H1 (cell line): ENCODE results near the gene NEBL. TPM values are rescaled to one million over a fixed set of nuclear protein-coding genes. Genes with fewer than 3 reads are reported as not detected.

ENCODE experiments used
- CTCF ChIA-PET: fragments of 300-600 bp; sonication (Branson Sonifier 250); formaldehyde crosslinking; loops from one replicate; lab custom pipeline; 2021; ENCODE audit not compliant: partially characterized antibody; lab: Charles Lee
- POLR2A ChIA-PET: fragments of 300-600 bp; sonication (Branson Sonifier 250); formaldehyde crosslinking; loops from one replicate; lab custom pipeline; 2021; ENCODE audit warnings: inconsistent platforms; ENCODE audit not compliant: partially characterized antibody; lab: Charles Lee
- DNase-seq, 2 experiments: peaks; one replicate each; pipeline versions ENCODE4 v3.0.0 to v3.0.0-alpha.2; 2010 to 2022; ENCODE audit warnings: low spot score in 2 of 2, low read depth in 1 of 2, mixed read lengths in 1 of 2
- FAIRE-seq: peaks from 2 replicates; lab custom pipeline; 2011; peaks lifted over from hg19 to GRCh38; lab: Jason Lieb, UNC
- H2AFZ ChIP-seq: 2 replicates; pipeline ENCODE4 v1.8.1; 2012; ENCODE audit warnings: low read length, inconsistent platforms
- H2AK5ac ChIP-seq: 2 replicates; pipeline ENCODE4 v1.6.1; 2013; ENCODE audit warnings: low read depth, low read length
- H2BK120ac ChIP-seq: replicated peaks from 2 replicates; pipeline ENCODE3; 2013; ENCODE audit warnings: low read depth, low read length, inconsistent platforms
- H2BK12ac ChIP-seq: 2 replicates; pipeline ENCODE4 v1.6.1; 2013; ENCODE audit warnings: low read depth, low read length
- H2BK15ac ChIP-seq: 2 replicates; pipeline ENCODE4 v1.6.1; 2013; ENCODE audit warnings: low read length
- H2BK20ac ChIP-seq: 2 replicates; pipeline ENCODE4 v1.6.1; 2013; ENCODE audit warnings: low read length
- H2BK5ac ChIP-seq: 2 replicates; pipeline ENCODE4 v1.6.1; 2013; ENCODE audit warnings: low read depth, low read length
- H3K14ac ChIP-seq: 2 replicates; pipeline ENCODE4 v1.6.1; 2013; ENCODE audit warnings: inconsistent platforms; ENCODE audit not compliant: insufficient read length
- H3K18ac ChIP-seq: 2 replicates; pipeline ENCODE4 v1.6.1; 2013; ENCODE audit warnings: low read length; ENCODE audit errors: extremely low read depth
- H3K23ac ChIP-seq: 2 replicates; pipeline ENCODE4 v1.6.1; 2013; ENCODE audit warnings: inconsistent platforms; ENCODE audit not compliant: insufficient read length
- H3K23me2 ChIP-seq: 2 replicates; pipeline ENCODE4 v1.6.1; 2013; ENCODE audit warnings: low read depth, low read length
- H3K27ac ChIP-seq: 2 replicates; pipeline ENCODE4 v1.6.1; 2011; ENCODE audit warnings: low read depth, low read length, inconsistent platforms
- H3K27me3 ChIP-seq, 4 experiments: replicated peaks in 1 of 4; 1 replicate in 1 of 4; 2 replicates in 3 of 4; pipeline versions ENCODE4 v1.6.1 to v1.8.1; 2011 to 2013; ENCODE audit warnings: low read length in 3 of 4, mild to moderate bottlenecking in 3 of 4, inconsistent platforms in 2 of 4, mixed read lengths in 2 of 4, moderate library complexity in 1 of 4; ENCODE audit not compliant: control insufficient read depth in 3 of 4, insufficient read depth in 3 of 4; ENCODE audit errors: extremely low read depth in 1 of 4
- H3K36me3 ChIP-seq, 4 experiments: 2 replicates each; pipeline versions ENCODE4 v1.6.1 to v1.8.1; 2011 to 2013; ENCODE audit warnings: mild to moderate bottlenecking in 4 of 4, low read length in 3 of 4, moderate library complexity in 2 of 4, control low read depth in 1 of 4, inconsistent platforms in 1 of 4; ENCODE audit not compliant: insufficient read depth in 4 of 4, control insufficient read depth in 2 of 4
- H3K4ac ChIP-seq: replicated peaks from 2 replicates; pipeline ENCODE3; 2013; ENCODE audit warnings: low read length, low read depth, mixed read lengths, inconsistent platforms; ENCODE audit not compliant: insufficient read length
- H3K4me1 ChIP-seq, 4 experiments: replicated peaks in 1 of 4; 1 replicate in 1 of 4; 2 replicates in 3 of 4; pipeline versions ENCODE4 v1.6.1 to v1.8.1; 2011 to 2013; ENCODE audit warnings: low read length in 3 of 4, inconsistent platforms in 2 of 4, mixed read lengths in 1 of 4; ENCODE audit not compliant: insufficient read depth in 4 of 4, control insufficient read depth in 3 of 4
- H3K4me2 ChIP-seq, 2 experiments: 2 replicates each; pipeline versions ENCODE4 v1.6.1 to v1.8.1; 2011 to 2013; ENCODE audit warnings: low read depth in 2 of 2, low read length in 2 of 2, control low read depth in 1 of 2, inconsistent platforms in 1 of 2, mild to moderate bottlenecking in 1 of 2; ENCODE audit not compliant: insufficient read depth in 1 of 2
- H3K4me3 ChIP-seq, 4 experiments: fragments of 200-600, 300-600 bp in 1 of 4; sonication (generic), shearing (Covaris generic), sonication (Bioruptor Twin) in 1 of 4; 2 replicates each; pipeline versions ENCODE4 v1.5.1 to v1.8.1; 2011 to 2016; ENCODE audit warnings: low read length in 4 of 4, low read depth in 3 of 4, control low read depth in 2 of 4, inconsistent platforms in 2 of 4, mild to moderate bottlenecking in 2 of 4, mixed read lengths in 1 of 4, moderate library complexity in 1 of 4; ENCODE audit not compliant: insufficient read depth in 2 of 4; ENCODE audit errors: extremely low read depth in 1 of 4
- H3K56ac ChIP-seq: replicated peaks from 2 replicates; pipeline ENCODE3; 2013; ENCODE audit warnings: low read depth, mild to moderate bottlenecking, mixed read lengths, low read length, inconsistent platforms; ENCODE audit not compliant: insufficient read length
- H3K79me1 ChIP-seq: 2 replicates; pipeline ENCODE4 v1.6.1; 2013; ENCODE audit warnings: low read depth, low read length, control low read depth
- H3K79me2 ChIP-seq, 2 experiments: 2 replicates each; pipeline versions ENCODE4 v1.6.1 to v1.8.1; 2012 to 2013; ENCODE audit warnings: low read length in 2 of 2, mild to moderate bottlenecking in 2 of 2, inconsistent platforms in 1 of 2; ENCODE audit not compliant: insufficient read depth in 2 of 2, control insufficient read depth in 1 of 2
- H3K9ac ChIP-seq, 4 experiments: replicated peaks in 1 of 4; 1 replicate in 1 of 4; 2 replicates in 3 of 4; pipeline versions ENCODE4 v1.6.1 to v1.8.1; 2011 to 2013; ENCODE audit warnings: low read depth in 3 of 4, low read length in 3 of 4, control low read depth in 2 of 4, mild to moderate bottlenecking in 2 of 4, moderate library complexity in 2 of 4, inconsistent platforms in 1 of 4; ENCODE audit errors: extremely low read depth in 1 of 4
- H3K9me3 ChIP-seq, 2 experiments: 2 replicates each; pipeline versions ENCODE4 v1.6.1 to v1.8.1; 2012 to 2013; ENCODE audit warnings: mild to moderate bottlenecking in 2 of 2, moderate library complexity in 2 of 2, control low read depth in 1 of 2, inconsistent platforms in 1 of 2, low read depth in 1 of 2, low read length in 1 of 2, mixed read lengths in 1 of 2; ENCODE audit not compliant: insufficient read depth in 2 of 2
- H4K20me1 ChIP-seq, 2 experiments: replicated peaks in 1 of 2; 2 replicates each; pipeline versions ENCODE3 to v1.8.1; 2011 to 2013; ENCODE audit warnings: inconsistent platforms in 2 of 2, low read length in 2 of 2, mild to moderate bottlenecking in 1 of 2; ENCODE audit not compliant: insufficient read depth in 2 of 2, control insufficient read depth in 1 of 2
- H4K5ac ChIP-seq: 2 replicates; pipeline ENCODE4 v1.6.1; 2013; ENCODE audit warnings: low read length, low read depth, mixed read lengths, inconsistent platforms; ENCODE audit not compliant: insufficient read length
- H4K8ac ChIP-seq: 2 replicates; pipeline ENCODE4 v1.8.0; 2013; ENCODE audit warnings: mild to moderate bottlenecking, moderate library complexity, low read length, inconsistent platforms; ENCODE audit not compliant: insufficient read depth; ENCODE audit errors: extremely low read depth
- H4K91ac ChIP-seq: replicated peaks from 2 replicates; pipeline ENCODE3; 2013; ENCODE audit warnings: low read length, mixed read lengths, inconsistent platforms; ENCODE audit not compliant: insufficient read length
- CHD1 ChIP-seq: IDR thresholded peaks from 2 replicates; pipeline ENCODE4 v1.6.1; 2012; ENCODE audit warnings: low read depth, low read length, improper control_type of control experiment
- MAFK ChIP-seq: IDR thresholded peaks from 2 replicates; pipeline ENCODE4 v1.6.1; 2012; ENCODE audit warnings: low read depth, mild to moderate bottlenecking, improper control_type of control experiment, low read length
- SUZ12 ChIP-seq: fragments of 200-600 bp; sonication (generic); IDR thresholded peaks from 2 replicates; pipeline ENCODE4 v1.6.1; 2012; ENCODE audit warnings: mild to moderate bottlenecking, inconsistent platforms, low read length, moderate library complexity, mixed read lengths
- WGBS, 2 experiments: shearing (Covaris generic) in 1 of 2; methylation state at CpG; one replicate each; pipeline versions ENCODE4 v1.1.6 to v1.1.7; 2013 to 2015; ENCODE audit warnings: low lambda C conversion rate in 2 of 2, mixed read lengths in 2 of 2, inconsistent platforms in 1 of 2, low coverage in 1 of 2, missing lambda C conversion rate in 1 of 2; ENCODE audit not compliant: insufficient replicate concordance in 2 of 2, insufficient coverage in 1 of 2, insufficient read length in 1 of 2; ENCODE audit errors: extremely low coverage in 1 of 2, missing lambda C conversion rate in 1 of 2; 5-methylcytosine and 5-hydroxymethylcytosine counted together
- polyA plus RNA-seq, 7 experiments: library from polyadenylated mRNA; depleted of rRNA in 3 of 7; stranded (reverse) in 5 of 7; unstranded in 2 of 7; fragments of >200 nt in 5 of 7; fragments of 200-250 nt in 2 of 7; gene quantifications; 1 replicate in 5 of 7; 2 replicates in 1 of 7; 4 replicates in 1 of 7; pipeline versions ENCODE4 v1.2.1 to v1.2.3, GENCODE V29; 2011 to 2013; ENCODE audit warnings: missing spikeins in 2 of 7, mixed read lengths in 2 of 7
- total RNA-seq: library from RNA; stranded (reverse); fragmentation: NEBNext Ultra II Directional; extraction: Animal tissue kit (Norgen Biotek cat#: 25700); gene quantifications from 2 replicates; pipeline ENCODE4 v1.2.1, GENCODE V29; 2021

NEBL gene
- total and polyA plus RNA-seq, 2 of the 8 experiments (the other 6 are each of a cell fraction or from before 2014, with no cell fraction given) = 7.5 to 10.5 TPM

DNA sequence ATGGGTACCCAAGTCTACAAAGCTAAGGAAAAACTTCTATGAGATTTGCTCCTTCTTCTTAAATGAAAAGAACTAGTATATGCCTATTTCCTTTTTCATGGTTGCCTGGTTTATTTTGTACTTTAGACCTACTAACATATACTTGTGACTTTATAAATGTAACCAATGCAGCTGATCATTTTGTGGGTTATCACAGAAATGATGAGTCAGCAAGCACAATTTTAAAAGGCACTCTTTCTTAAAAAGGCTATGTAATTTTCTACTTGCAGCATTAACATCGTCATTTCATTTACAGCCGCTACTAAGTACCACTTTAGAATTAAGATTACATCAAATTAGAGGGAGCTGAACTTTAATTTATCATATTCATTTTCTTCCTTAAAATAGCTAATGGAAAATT is 13.6 kb downstream of the NEBL start:
- H2BK15ac ChIP-seq = no peak overlapping the region
- H3K18ac ChIP-seq = no peak overlapping the region
- no peak overlapping the region for H2AFZ ChIP-seq
- no peaks in the 10 kb centered on the region for H4K20me1 ChIP-seq
- H3K9me3 ChIP-seq = no peaks in the 10 kb centered on the region
- H2BK12ac ChIP-seq = no peak overlapping the region
- H2BK5ac ChIP-seq = no peak overlapping the region
- no peak overlapping the region for H3K9ac ChIP-seq
- H3K23me2 ChIP-seq = no peaks in the 10 kb centered on the region
- H3K36me3 ChIP-seq = no peaks in the 10 kb centered on the region
- H2BK20ac ChIP-seq = no peak overlapping the region
- H4K91ac ChIP-seq = no peak overlapping the region
- H3K79me1 ChIP-seq = no peaks in the 10 kb centered on the region
- 89% methylated on average over 2 of the region's 2 CpGs; no CpG with 5 or more reads in 1 of the 2 experiments for WGBS, 2 experiments
- H3K4me2 ChIP-seq = no peak overlapping the region
- ChIA-PET CTCF (no interaction called here), POLR2A (no interaction called here)
- H3K14ac ChIP-seq = no peak overlapping the region
- H3K79me2 ChIP-seq = no peaks in the 10 kb centered on the region
- no peaks in the 10 kb centered on the region; a peak in 1 of 7 replicates for H3K4me1 ChIP-seq
- no peak overlapping the region for H4K5ac ChIP-seq
- TF ChIP-seq CHD1 (no peak), MAFK (peak; percentile 86), SUZ12 (no peak)
- TF ChIP-seq, all 59 proteins: peak for 1
- DNase-seq (no peak), FAIRE-seq (no peak)
- Histone ChIP-seq H3K56ac (no peak overlapping the region), H3K27me3 (no peaks in the 10 kb centered on the region), H4K8ac (no peak overlapping the region), H3K23ac (no peak overlapping the region), H3K4ac (no peak overlapping the region), H2BK120ac (no peak overlapping the region), H3K27ac (no peak overlapping the region), H3K4me3 (no peak overlapping the region), H2AK5ac (no peak overlapping the region)
